HepG2 (cell line): Measurements from ENCODE around the gene PRM2. TPM values are rescaled to one million over a fixed set of nuclear protein-coding genes. Genes with fewer than 3 reads are reported as not detected.

Experiments
- AGO2 ChIP-seq: fragments of 200-400 bp; formaldehyde crosslinking; optimal IDR thresholded peaks from 2 replicates; pipeline ENCODE3; 2017; ENCODE audit warnings: mild to moderate bottlenecking, low read depth, low read length, moderate library complexity
- ARNTL ChIP-seq: sonication (generic); formaldehyde crosslinking; IDR thresholded peaks from 2 replicates; pipeline ENCODE4 v1.4.0; 2020; ENCODE audit warnings: mild to moderate bottlenecking, missing genetic modification reagents
- DNMT1 ChIP-seq: sonication (generic); formaldehyde crosslinking; IDR thresholded peaks from 2 replicates; pipeline ENCODE4 v1.5.1; 2020; ENCODE audit warnings: mild to moderate bottlenecking, missing genetic modification reagents
- JDP2 ChIP-seq: sonication (generic); formaldehyde crosslinking; IDR thresholded peaks from 2 replicates; pipeline ENCODE4 v1.8.1; 2022; ENCODE audit warnings: missing genetic modification reagents, borderline replicate concordance
- KDM5A ChIP-seq: fragments of 200-600 bp; sonication (generic); IDR thresholded peaks from 2 replicates; pipeline ENCODE4 v1.7.0; 2018; ENCODE audit warnings: antibody characterized with exemption, mild to moderate bottlenecking, low read length, borderline replicate concordance
- KMT2A ChIP-seq: sonication (generic); formaldehyde crosslinking; IDR thresholded peaks from 2 replicates; pipeline ENCODE4 v1.4.0; 2020; ENCODE audit warnings: missing genetic modification reagents
- MED8 ChIP-seq: sonication (generic); formaldehyde crosslinking; IDR thresholded peaks from 2 replicates; pipeline ENCODE4 v1.8.1; 2023; ENCODE audit warnings: mild to moderate bottlenecking, missing genetic modification reagents; ENCODE audit not compliant: insufficient replicate concordance
- MLXIP ChIP-seq: sonication (generic); formaldehyde crosslinking; IDR thresholded peaks from 2 replicates; pipeline ENCODE4 v1.9.0; 2021; ENCODE audit warnings: missing genetic modification reagents, borderline replicate concordance
- NFIB ChIP-seq: sonication (generic); formaldehyde crosslinking; IDR thresholded peaks from 2 replicates; pipeline ENCODE4 v1.9.0; 2021; ENCODE audit warnings: missing genetic modification reagents, mild to moderate bottlenecking, borderline replicate concordance
- NRL ChIP-seq: sonication (generic); formaldehyde crosslinking; IDR thresholded peaks from 2 replicates; pipeline ENCODE4 v1.5.0; 2020; ENCODE audit warnings: missing genetic modification reagents, mild to moderate bottlenecking, moderate library complexity, borderline replicate concordance
- RARG ChIP-seq: sonication (generic); formaldehyde crosslinking; IDR thresholded peaks from 2 replicates; pipeline ENCODE4 v1.4.0; 2020; ENCODE audit warnings: low read depth, mild to moderate bottlenecking, missing genetic modification reagents
- SOX5 ChIP-seq: IDR thresholded peaks from 2 replicates; pipeline ENCODE4 v1.6.1; 2016; ENCODE audit warnings: borderline replicate concordance
- TBX2 ChIP-seq: sonication (generic); formaldehyde crosslinking; IDR thresholded peaks from 2 replicates; pipeline ENCODE4 v1.5.0; 2020; ENCODE audit warnings: missing genetic modification reagents, mild to moderate bottlenecking, borderline replicate concordance
- TEAD3 ChIP-seq: optimal IDR thresholded peaks from 2 replicates; pipeline ENCODE3; 2016; ENCODE audit warnings: borderline replicate concordance
- ZBTB4 ChIP-seq: sonication (generic); formaldehyde crosslinking; IDR thresholded peaks from 2 replicates; pipeline ENCODE4 v1.4.0; 2020; ENCODE audit warnings: missing genetic modification reagents, mild to moderate bottlenecking, borderline replicate concordance
- ZBTB46 ChIP-seq: sonication (generic); formaldehyde crosslinking; IDR thresholded peaks from 2 replicates; pipeline ENCODE4 v1.4.0; 2020; ENCODE audit warnings: mild to moderate bottlenecking, missing genetic modification reagents, borderline replicate concordance
- ZFX ChIP-seq: sonication (generic); formaldehyde crosslinking; IDR thresholded peaks from 2 replicates; pipeline ENCODE4 v1.4.0; 2020; ENCODE audit warnings: mild to moderate bottlenecking, low read depth, missing genetic modification reagents, moderate library complexity
- ZFY ChIP-seq: sonication (generic); formaldehyde crosslinking; IDR thresholded peaks from 2 replicates; pipeline ENCODE4 v1.4.0; 2020; ENCODE audit warnings: missing genetic modification reagents
- ZNF138 ChIP-seq: sonication (generic); formaldehyde crosslinking; IDR thresholded peaks from 2 replicates; pipeline ENCODE4 v1.5.0; 2020; ENCODE audit warnings: mild to moderate bottlenecking, low read depth, missing genetic modification reagents
- ZNF704 ChIP-seq: sonication (generic); formaldehyde crosslinking; IDR thresholded peaks from 2 replicates; pipeline ENCODE4 v1.8.1; 2023; ENCODE audit warnings: mild to moderate bottlenecking, inconsistent platforms, moderate library complexity, missing genetic modification reagents, borderline replicate concordance
- polyA plus RNA-seq, 8 experiments: library from polyadenylated mRNA; depleted of rRNA in 3 of 8; stranded (reverse) in 7 of 8; unstranded in 1 of 8; fragments of >200 nt; fragmentation: Illumina TruSeq in 4 of 8; extraction: Trizol in 4 of 8; gene quantifications; 2 replicates each; pipeline versions ENCODE4 v1.2.1 to v1.2.3, GENCODE V29; 2011 to 2016; ENCODE audit warnings: low read depth in 4 of 8, missing spikeins in 1 of 8, mixed read lengths in 1 of 8; ENCODE audit not compliant: insufficient read depth in 1 of 8
- total RNA-seq, 5 experiments: library from RNA; depleted of rRNA; stranded (reverse); fragments of >200 nt; fragmentation: Illumina TruSeq; extraction: Trizol; gene quantifications; 2 replicates each; pipeline ENCODE4 v1.2.3, GENCODE V29; 2016; ENCODE audit warnings: low read depth in 1 of 5

The PRM2 gene
- total and polyA plus RNA-seq, 2 of the 13 experiments (the other 11 are each of a cell fraction or from before 2014, with no cell fraction given): 0.54 TPM; not detected in 1

- TF ChIP-seq ZBTB46 (CRISPR knock-in tag) (no peak), NFIB (peak; percentile 78; the same call in 1 of the 2 replicates), DNMT1 (CRISPR knock-in tag) (0 out of 2 replicates have a peak, but pooled peaks have one; percentile 43), ZBTB4 (CRISPR knock-in tag) (peak; percentile 18; the same call in 1 of the 2 replicates), ZFY (CRISPR knock-in tag) (0 out of 2 replicates have a peak, but pooled peaks have one; percentile 32), MED8 (no peak), ZNF138 (no peak), KDM5A (no peak), ZNF704 (CRISPR knock-in tag) (no peak), RARG (CRISPR knock-in tag) (no peak), TEAD3 (CRISPR knock-in tag) (peak; percentile 75), JDP2 (CRISPR knock-in tag) (no peak), AGO2 (no peak), TBX2 (CRISPR knock-in tag) (0 out of 2 replicates have a peak, but pooled peaks have one; percentile 25), ZFX (CRISPR knock-in tag) (peak; percentile 32; the same call in 1 of the 2 replicates), KMT2A (CRISPR knock-in tag) (no peak), SOX5 (CRISPR knock-in tag) (no peak), NRL (peak; percentile 59; the same call in 1 of the 2 replicates), MLXIP (CRISPR knock-in tag) (no peak), ARNTL (no peak)
These were observed 43.4 kb upstream of the PRM2 start (continued) for GRCh38 chr16:11319529-11320146.
